ENCODE results near the gene HSPBP1. TPM values are rescaled to one million over a fixed set of nuclear protein-coding genes. Genes with fewer than 3 reads are reported as not detected.

Gene HSPBP1
- total RNA-seq, 4 donors from 2014 or later: 17.9 to 46.7 (median 36.7) TPM

DNA sequence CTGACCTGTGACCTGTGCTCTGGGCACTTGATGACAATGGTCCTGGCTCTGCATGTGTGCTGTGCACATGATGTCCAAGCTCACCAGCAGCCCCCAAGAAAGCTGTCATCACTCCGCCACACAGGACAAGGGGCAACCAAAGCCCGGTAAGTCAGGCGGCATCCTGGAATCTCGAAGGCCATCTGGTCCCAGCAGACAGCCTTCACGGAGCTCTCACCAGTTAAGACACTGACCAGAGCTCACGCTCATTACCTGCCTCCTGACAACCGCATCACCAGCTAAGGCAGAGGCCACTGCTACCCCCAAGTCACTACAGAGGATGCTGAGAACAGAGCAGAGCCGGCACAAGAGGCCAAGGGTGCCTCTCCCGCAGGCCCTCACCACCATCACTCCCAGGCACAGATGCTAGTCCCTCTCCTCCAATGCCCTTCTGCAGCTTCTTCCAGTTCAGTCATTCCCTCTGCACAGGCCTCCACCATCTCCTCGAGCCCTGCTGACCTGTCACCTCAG is 31.7 kb downstream of the HSPBP1 start:
- Histone ChIP-seq H3K4me1 (peaks cover 50% of the 10 kb centered on the region), H3K27me3 (no peaks in the 10 kb centered on the region), H3K4me3 (no peak overlapping the region), H3K9me3 (no peaks in the 10 kb centered on the region), H3K36me3 (peaks cover 42% of the 10 kb centered on the region), H3K27ac (no peak overlapping the region)
- TF ChIP-seq POLR2AphosphoS5 (IDR thresholded peaks at IDR 0.05) (no peak), EP300 (IDR thresholded peaks at IDR 0.05) (no peak), POLR2A (IDR thresholded peaks at IDR 0.05) (no peak)
- TF ChIP-seq, protein P1, sequence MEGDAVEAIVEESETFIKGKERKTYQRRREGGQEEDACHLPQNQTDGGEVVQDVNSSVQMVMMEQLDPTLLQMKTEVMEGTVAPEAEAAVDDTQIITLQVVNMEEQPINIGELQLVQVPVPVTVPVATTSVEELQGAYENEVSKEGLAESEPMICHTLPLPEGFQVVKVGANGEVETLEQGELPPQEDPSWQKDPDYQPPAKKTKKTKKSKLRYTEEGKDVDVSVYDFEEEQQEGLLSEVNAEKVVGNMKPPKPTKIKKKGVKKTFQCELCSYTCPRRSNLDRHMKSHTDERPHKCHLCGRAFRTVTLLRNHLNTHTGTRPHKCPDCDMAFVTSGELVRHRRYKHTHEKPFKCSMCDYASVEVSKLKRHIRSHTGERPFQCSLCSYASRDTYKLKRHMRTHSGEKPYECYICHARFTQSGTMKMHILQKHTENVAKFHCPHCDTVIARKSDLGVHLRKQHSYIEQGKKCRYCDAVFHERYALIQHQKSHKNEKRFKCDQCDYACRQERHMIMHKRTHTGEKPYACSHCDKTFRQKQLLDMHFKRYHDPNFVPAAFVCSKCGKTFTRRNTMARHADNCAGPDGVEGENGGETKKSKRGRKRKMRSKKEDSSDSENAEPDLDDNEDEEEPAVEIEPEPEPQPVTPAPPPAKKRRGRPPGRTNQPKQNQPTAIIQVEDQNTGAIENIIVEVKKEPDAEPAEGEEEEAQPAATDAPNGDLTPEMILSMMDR (IDR thresholded peaks at IDR 0.05): no peak
- WGBS: 82% methylated on average over 10 of the region's 10 CpGs
- DNase-seq (ENCODE audit: low spot score in 2 of 2): no peak

DNA sequence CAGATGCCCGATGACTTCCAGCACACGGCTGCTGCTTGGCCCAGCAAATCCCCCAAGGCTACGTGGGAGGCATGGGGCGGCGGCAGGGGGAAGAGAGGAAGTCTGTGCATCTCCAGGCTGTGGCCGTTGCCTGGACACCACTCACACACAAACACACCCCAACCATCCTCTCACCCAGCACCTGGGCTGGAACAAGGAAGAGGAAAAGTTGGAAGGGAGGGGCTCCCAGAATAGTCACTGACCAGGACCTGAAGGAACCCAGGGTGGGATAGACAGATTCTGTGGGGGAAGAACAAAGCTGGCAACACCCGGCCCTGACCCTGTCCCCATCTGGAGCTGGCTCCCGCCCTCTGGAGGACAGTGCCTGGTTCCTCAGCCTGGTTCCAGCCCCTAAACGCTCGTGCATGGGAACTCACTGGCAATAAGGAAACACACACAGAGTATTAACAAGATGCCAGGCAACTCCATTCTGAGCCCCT is 32.2 kb downstream of the HSPBP1 start:
- Histone ChIP-seq H3K9me3 (no peaks in the 10 kb centered on the region), H3K27ac (no peak overlapping the region), H3K27me3 (no peaks in the 10 kb centered on the region), H3K4me3 (no peak overlapping the region), H3K4me1 (peaks cover 50% of the 10 kb centered on the region), H3K36me3 (peaks cover 48% of the 10 kb centered on the region)
- no peak for DNase-seq (ENCODE audit: low spot score in 2 of 2)
- 20% methylated on average over 8 of the region's 10 CpGs for WGBS
- TF ChIP-seq, protein P1 (IDR thresholded peaks at IDR 0.05): no peak
- no peak for TF ChIP-seq POLR2A (IDR thresholded peaks at IDR 0.05)
- no peak for TF ChIP-seq EP300 (IDR thresholded peaks at IDR 0.05)
- no peak for TF ChIP-seq POLR2AphosphoS5 (IDR thresholded peaks at IDR 0.05)

GRCh38 chr19:55246462-55247451 is 33.2 kb downstream of the HSPBP1 start:
- Histone ChIP-seq H3K4me1 (peaks cover 41% of the 10 kb centered on the region), H3K27me3 (no peaks in the 10 kb centered on the region), H3K4me3 (no peak overlapping the region), H3K9me3 (no peaks in the 10 kb centered on the region), H3K36me3 (peaks cover 57% of the 10 kb centered on the region), H3K27ac (no peak overlapping the region)
- TF ChIP-seq POLR2AphosphoS5 (IDR thresholded peaks at IDR 0.05) (no peak), POLR2A (IDR thresholded peaks at IDR 0.05) (no peak), EP300 (IDR thresholded peaks at IDR 0.05) (no peak)
- TF ChIP-seq, protein P1 (IDR thresholded peaks at IDR 0.05): no peak
- WGBS: 90% methylated on average over 25 of the region's 40 CpGs
- no peak for DNase-seq (ENCODE audit: low spot score in 2 of 2)

DNA sequence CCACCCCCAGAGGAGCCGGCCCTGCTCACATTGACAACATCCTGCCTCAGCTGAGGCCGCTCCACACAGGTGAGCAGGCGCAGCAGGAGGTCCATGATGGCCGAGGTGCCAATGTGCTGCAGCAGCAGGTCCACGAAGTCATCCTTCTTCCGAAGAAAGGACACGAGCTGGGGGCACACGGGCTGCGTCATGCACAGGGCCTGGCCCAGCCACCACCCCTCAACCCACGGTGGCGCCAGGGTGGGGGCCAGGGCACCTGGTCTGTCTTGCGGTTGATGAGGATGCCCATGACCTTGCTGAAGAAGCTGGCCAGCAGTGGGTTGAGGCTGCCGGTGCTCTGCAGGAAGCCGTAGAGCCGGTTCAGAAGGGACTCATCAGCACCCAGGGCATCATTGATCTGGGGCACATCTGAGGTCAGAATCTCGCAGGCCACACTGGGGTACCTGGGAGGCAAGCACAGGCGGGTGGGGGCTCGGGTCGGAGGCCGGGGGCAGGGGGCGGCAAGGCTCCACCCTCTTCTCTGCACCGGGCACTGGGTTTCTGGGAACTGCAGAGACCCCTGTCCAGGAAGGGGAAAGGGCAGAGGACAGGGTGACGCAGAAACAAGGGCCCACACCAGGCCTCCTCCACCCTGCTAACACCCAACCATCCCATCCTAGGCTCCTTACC is 34.5 kb downstream of the HSPBP1 start:
- TF ChIP-seq POLR2AphosphoS5 (IDR thresholded peaks at IDR 0.05): no peak
- TF ChIP-seq POLR2A (IDR thresholded peaks at IDR 0.05): no peak
- no peak for TF ChIP-seq EP300 (IDR thresholded peaks at IDR 0.05)
- TF ChIP-seq, protein P1 (IDR thresholded peaks at IDR 0.05): no peak
- Histone ChIP-seq H3K36me3 (peaks cover 70% of the 10 kb centered on the region), H3K4me1 (peaks cover 27% of the 10 kb centered on the region), H3K4me3 (no peak overlapping the region), H3K27ac (no peak overlapping the region), H3K27me3 (no peaks in the 10 kb centered on the region), H3K9me3 (no peaks in the 10 kb centered on the region)
- no peak for DNase-seq (ENCODE audit: low spot score in 2 of 2)
- 93% methylated on average over 9 of the region's 23 CpGs for WGBS
